Mesenteric fat pad (tissue), 1 donor: ENCODE measurements around the gene NFE2L3. TPM values are rescaled to one million over a fixed set of nuclear protein-coding genes. Genes with fewer than 3 reads are reported as not detected.

Experiments
- DNase-seq: peaks from one replicate; pipeline ENCODE4 v3.0.0-alpha.2; 2020; ENCODE audit warnings: low spot score
- total RNA-seq: library from RNA; stranded (reverse); fragmentation: NEBNext Ultra II Directional; extraction: Animal tissue kit (Norgen Biotek cat#: 25700); gene quantifications from one replicate; pipeline ENCODE4 v1.2.1, GENCODE V29; 2021
- donor health status: DM: yes; HTN: yes; CAD: no.

NFE2L3 gene
- total RNA-seq, 1 donor from 2014 or later: 2.7 TPM

DNA sequence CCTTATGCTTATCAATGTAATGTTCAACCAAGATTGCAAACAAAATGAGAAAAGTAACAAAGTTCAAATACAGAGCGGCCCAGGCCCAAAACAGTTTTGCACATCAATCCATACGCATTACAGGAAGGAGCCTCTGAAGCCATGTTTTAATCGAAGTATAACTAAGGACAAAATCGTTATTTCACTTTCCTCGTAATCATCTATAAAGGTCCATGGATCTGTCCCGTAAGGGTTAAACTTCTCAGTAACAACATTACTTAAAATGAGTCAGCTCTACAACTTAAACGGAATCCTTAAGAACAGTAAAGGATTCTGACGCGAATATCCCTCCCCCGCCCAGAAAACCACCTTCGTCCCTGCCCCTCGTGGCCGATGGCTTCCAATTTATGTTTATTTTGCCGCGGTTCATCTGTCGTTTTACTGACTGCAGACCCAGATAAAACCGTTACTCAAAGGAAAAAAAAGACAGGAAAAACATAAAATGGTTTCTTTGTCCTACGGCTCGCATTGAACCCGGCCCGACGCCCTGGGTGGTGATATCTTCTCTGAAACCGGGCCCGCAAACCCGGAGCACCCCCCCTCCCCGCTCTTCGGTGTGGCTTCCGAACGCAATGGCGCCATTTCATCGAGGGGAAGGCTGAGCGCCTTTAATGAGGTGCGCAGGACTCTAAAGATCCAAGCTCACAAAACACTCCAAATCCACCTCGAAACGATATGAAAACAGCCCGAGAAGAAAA is 47.5 kb downstream of the NFE2L3 start:
- no peak for DNase-seq

- DNase-seq: no peak
Observed at GRCh38 chr7:26200038-26200443, 48.0 kb downstream of the NFE2L3 start.

DNA sequence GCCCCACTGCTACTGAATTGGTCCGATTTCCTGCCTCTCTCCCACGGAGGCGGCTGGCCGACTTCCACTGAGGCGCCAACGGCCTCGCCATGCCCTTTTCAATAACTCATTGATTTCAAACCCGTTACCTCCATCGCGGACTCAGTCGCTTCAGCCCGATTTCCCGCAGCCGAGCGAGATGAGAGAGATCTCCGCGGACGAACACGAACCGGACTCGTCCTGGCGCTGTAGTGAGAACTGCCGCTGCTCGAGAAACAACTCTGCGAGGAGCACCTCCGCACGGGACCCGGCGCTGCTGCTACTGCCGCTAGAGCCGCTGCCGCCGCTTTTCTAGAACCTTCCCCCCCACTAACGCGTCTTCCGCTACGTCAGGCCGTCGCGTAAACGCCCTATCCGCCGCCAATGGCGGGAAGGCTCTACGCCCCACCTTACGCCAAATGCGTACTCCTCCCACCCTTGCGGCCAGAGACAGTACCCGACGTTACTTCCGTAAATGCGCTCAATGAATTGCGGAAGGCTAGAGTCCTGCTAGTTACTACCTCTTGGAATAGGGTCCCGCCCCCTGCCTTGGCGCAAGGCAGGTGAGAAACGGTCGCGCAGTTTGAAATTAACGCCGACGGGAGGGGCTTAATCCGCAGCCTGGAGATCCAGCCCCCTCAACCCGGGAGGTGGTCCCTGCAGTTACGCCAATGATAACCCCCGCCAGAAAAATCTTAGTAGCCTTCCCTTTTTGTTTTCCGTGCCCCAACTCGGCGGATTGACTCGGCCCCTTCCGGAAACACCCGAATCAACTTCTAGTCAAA is 48.6 kb downstream of the NFE2L3 start, which contains the start of gene HNRNPA2B1:
TSS of gene HNRNPA2B1 (minus strand) at position 303 of the 803 bp plus-strand sequence. CDS start at position 134, 169 bp downstream.
- peak; percentile 99 for DNase-seq

- DNase-seq: peak; percentile 98
Observed at GRCh38 chr7:26201247-26202018, 49.4 kb downstream of the NFE2L3 start, which contains the start of gene CBX3. Gene CBX3, plus strand, starts transcription at chr7:26201745. Its CDS starts 1,254 bp downstream, at chr7:26202999.

DNA sequence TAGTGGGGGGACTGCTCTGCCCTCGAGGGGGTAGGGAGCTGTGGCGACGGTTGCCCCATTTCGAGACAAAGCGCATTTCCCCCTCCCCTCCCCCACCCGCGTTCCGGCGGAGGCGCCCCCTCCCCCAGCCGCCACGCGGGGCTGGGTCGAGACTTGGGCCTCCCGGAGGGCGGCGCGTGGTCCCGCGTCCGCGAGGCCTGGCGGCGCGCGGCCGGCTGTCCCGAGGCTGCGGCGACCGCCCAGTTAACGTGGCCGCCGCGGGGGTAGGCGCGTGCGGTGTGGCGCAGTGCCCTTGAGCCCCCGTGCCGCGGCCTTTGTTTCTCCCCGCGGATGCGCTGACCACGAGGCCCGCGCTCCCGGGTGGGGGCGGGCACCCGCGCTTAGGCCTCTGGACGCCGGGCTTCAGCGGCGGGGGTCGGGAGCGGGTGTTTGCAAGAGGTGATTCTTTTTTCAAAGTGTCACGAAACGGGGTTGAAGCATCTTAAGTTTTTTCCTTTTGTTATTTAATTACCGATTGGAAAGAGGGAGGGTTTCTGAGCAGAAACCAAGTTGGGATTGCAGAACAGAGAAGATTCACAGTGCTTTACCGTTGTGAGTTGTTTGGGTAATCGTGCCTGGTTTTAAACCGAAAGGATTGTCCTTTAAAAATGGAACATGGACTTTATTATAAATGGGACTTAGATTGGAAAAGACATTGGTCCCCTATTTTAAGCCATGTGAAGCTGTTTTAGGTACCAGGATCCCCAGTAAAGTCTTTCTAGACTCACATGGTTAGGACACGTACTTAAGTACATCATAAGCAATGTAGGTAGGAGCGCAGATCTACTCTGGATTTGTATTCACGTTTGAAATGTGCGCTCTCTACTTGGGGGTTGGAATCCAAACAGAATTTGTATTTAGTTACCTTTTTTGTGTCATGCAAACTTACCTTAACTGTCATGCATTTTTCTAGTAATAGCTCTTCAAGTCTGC is 50.3 kb downstream of the NFE2L3 start:
- DNase-seq: peak; percentile 91

DNA sequence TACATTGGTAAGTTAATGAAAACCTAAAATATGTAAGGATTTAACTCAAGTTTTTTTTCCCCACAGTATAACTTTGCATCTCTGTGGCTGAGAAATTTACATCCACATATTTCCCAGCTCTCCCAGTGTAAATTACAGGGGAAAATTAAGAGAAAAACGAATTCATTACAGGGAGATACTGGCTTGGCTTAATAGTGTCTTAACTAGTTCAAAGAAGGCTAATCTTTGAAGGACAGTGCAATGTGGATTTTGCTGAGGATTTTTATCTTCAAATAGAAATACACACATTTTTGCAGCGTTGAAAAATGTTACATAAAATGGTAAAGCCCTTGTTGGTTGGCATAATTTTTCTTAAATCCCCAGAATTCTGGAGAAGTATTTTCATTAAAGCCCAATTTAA is 51.0 kb downstream of the NFE2L3 start:
- DNase-seq: no peak

- no peak for DNase-seq
Observed at GRCh38 chr7:26208040-26208439, 56.0 kb downstream of the NFE2L3 start.

GRCh38 chr7:26212921-26213718 is 61.1 kb downstream of the NFE2L3 start:
- no peak for DNase-seq

DNA sequence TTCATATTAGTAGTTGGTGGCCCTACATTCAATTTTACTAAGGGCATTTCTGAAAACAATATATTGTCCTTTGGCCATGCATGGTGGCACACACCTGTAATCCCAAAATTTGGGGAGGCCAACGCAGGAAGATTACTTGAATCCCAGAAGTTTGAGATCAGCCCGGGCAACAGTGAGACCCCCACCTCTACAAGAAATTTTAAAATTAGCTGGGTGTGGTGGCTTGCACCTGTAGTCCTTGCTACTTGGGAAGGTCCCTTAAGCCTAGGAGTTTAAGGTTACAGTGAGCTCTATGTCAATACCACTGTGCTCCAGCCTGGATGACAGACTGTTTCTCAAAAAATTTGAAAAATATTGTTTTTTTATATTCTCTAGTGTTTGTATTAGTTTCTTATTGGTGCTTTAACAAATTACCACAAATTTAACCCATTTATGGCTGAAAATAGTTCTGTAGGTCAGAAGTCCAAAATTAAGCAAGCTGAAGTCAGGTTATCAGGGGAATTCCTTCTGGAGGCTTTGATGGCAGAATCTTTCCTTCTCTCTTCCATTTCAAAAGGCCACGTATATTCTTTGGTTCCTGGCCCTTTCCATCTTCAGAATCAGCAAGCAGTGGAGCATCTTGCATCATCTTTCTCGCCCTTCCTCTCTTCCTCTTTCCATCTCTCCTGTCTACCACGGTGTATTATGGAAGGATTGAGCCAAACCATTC is 62.0 kb downstream of the NFE2L3 start:
- no peak for DNase-seq

DNA sequence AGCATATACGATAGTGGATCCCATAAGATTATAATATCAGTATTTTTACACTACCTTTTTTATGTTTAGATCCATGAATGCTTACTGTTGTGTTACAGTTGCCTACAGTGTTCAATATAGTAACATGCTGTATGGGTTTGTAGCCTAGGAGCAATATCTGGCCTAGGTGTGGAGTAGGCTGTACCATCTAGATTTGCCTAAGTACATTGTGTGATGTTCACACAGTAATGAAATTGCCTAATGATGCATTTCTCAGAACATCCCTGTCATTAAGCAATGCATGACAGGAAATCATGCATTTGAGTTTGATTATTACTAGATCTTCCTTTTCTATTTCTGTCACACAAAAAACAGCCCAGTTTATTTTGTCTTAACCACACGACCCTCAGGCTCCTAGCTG is 64.1 kb downstream of the NFE2L3 start:
- DNase-seq: no peak

- no peak for DNase-seq
Observed at GRCh38 chr7:26224359-26224758, 72.4 kb downstream of the NFE2L3 start.

- DNase-seq: no peak
Observed at GRCh38 chr7:26227987-26228386, 76.0 kb downstream of the NFE2L3 start.

DNA sequence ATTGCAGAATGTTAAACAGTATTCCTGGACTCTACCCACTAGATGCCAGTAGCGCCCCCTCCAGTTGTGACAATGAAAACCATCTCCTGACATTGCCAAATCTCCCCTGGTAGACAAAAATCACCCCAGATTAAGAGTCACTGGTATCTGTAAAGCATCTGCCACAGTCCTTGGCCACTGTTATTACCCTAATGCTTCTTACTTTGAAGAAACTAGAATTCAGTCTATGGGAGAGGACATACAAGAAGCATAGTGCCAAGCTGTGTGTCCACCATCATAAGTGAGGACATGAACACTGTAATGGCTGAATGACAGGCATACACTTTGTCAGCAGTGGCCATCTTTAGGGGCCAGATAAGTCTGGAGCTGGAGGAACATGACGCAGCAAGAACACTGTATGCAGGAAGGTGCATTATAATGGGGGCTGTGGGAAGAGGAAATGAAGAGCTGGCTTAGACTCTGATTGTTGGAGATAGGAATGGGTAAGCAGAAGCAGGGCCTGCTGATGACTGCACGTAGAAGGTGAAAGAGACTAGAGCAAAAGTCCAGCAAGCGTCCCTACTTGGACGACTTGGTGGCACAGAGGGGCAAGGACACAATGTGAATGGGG is 82.0 kb downstream of the NFE2L3 start:
- DNase-seq: no peak

Other genes starting within 250 kb of the NFE2L3 start
- gene HNRNPA2B1, start 48.5 kb downstream of the NFE2L3 start, total RNA-seq: 361 TPM
- 102 TPM for gene CBX3, start 49.5 kb downstream of the NFE2L3 start, total RNA-seq
- 52.8 TPM for gene SNX10, start 139.7 kb downstream of the NFE2L3 start, total RNA-seq